ENCODE results near the gene FER.

Gene FER

GRCh38 chr5:108727651-108728565 lies 19.8 kb upstream of the FER start:
- TF ChIP-seq, protein P1, sequence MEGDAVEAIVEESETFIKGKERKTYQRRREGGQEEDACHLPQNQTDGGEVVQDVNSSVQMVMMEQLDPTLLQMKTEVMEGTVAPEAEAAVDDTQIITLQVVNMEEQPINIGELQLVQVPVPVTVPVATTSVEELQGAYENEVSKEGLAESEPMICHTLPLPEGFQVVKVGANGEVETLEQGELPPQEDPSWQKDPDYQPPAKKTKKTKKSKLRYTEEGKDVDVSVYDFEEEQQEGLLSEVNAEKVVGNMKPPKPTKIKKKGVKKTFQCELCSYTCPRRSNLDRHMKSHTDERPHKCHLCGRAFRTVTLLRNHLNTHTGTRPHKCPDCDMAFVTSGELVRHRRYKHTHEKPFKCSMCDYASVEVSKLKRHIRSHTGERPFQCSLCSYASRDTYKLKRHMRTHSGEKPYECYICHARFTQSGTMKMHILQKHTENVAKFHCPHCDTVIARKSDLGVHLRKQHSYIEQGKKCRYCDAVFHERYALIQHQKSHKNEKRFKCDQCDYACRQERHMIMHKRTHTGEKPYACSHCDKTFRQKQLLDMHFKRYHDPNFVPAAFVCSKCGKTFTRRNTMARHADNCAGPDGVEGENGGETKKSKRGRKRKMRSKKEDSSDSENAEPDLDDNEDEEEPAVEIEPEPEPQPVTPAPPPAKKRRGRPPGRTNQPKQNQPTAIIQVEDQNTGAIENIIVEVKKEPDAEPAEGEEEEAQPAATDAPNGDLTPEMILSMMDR (IDR thresholded peaks at IDR 0.05), result no peak
- Histone ChIP-seq H3K9me3 (no peaks in the 10 kb centered on the region), H3K4me1 (ENCODE audit: control insufficient read depth in 1 of 2, insufficient read depth in 1 of 2, low read depth in 1 of 2, low read length in 1 of 2) (peaks cover 21 to 25% of the 10 kb centered on the region in 2 experiments), H3K36me3 (no peaks in the 10 kb centered on the region), H3K4me3 (ENCODE audit: low read depth in 1 of 2, low read length in 1 of 2) (peak overlapping the region; percentile 66 to 74), H3K27ac (peak overlapping the region; percentile 77), H3K27me3 (no peaks in the 10 kb centered on the region)

DNA sequence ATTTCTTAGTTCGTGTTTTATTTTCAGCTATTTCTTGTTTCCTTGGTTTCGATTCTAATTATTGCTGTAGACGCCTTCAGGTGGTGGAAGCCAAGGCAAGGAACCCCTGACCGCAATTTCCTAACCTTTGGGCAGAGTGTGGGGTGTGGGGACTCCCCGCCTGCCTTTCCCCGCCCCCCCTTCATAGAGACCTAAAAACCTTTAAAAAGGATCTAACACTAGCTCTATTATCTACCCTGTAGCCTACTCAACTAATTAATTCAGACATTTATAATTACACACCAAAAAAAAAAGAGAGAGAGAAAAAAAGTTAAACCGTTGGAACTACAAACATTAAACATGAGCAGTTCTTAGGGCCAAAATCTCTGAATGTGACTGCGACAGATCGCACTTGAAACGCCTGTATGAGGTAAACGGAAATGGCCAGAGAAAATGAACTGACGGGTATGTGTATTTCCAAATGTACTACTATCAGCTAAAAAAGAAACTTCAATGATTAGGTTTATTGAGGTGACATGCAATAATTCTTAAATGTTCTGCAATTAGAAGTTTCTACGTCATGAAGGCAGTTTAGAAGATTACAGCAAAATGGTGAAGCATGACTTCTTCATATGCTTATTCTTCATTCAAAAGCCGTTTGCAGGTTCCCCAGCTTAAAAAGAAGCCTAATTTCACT lies 19.0 kb upstream of the FER start:
- Histone ChIP-seq H3K4me1 (ENCODE audit: control insufficient read depth in 1 of 2, insufficient read depth in 1 of 2, low read depth in 1 of 2, low read length in 1 of 2) (peaks cover 21 to 25% of the 10 kb centered on the region in 2 experiments), H3K4me3 (ENCODE audit: low read depth in 1 of 2, low read length in 1 of 2) (peak overlapping the region; percentile 66 to 74), H3K36me3 (no peaks in the 10 kb centered on the region), H3K27ac (peak overlapping the region; percentile 77), H3K9me3 (no peaks in the 10 kb centered on the region), H3K27me3 (no peaks in the 10 kb centered on the region)
- TF ChIP-seq, protein P1 (IDR thresholded peaks at IDR 0.05), result no peak

GRCh38 chr5:108729242-108729615 lies 18.5 kb upstream of the FER start:
- no peaks in the 10 kb centered on the region for H3K36me3 ChIP-seq
- TF ChIP-seq, protein P1 (IDR thresholded peaks at IDR 0.05), result no peak
- no peaks in the 10 kb centered on the region for H3K9me3 ChIP-seq
- H3K4me3 ChIP-seq (ENCODE audit: low read depth in 1 of 2, low read length in 1 of 2), result no peak overlapping the region
- H3K4me1 ChIP-seq (ENCODE audit: control insufficient read depth in 1 of 2, insufficient read depth in 1 of 2, low read depth in 1 of 2, low read length in 1 of 2), result peaks cover 21 to 25% of the 10 kb centered on the region in 2 experiments
- no peaks in the 10 kb centered on the region for H3K27me3 ChIP-seq
- H3K27ac ChIP-seq, result no peak overlapping the region

GRCh38 chr5:108730617-108731340 lies 16.9 kb upstream of the FER start:
- peaks cover 21 to 25% of the 10 kb centered on the region in 2 experiments for H3K4me1 ChIP-seq (ENCODE audit: control insufficient read depth in 1 of 2, insufficient read depth in 1 of 2, low read depth in 1 of 2, low read length in 1 of 2)
- no peaks in the 10 kb centered on the region for H3K9me3 ChIP-seq
- H3K4me3 ChIP-seq (ENCODE audit: low read depth in 1 of 2, low read length in 1 of 2), result no peak overlapping the region
- H3K36me3 ChIP-seq, result no peaks in the 10 kb centered on the region
- no peak overlapping the region for H3K27ac ChIP-seq
- TF ChIP-seq, protein P1 (IDR thresholded peaks at IDR 0.05), result no peak
- H3K27me3 ChIP-seq, result no peaks in the 10 kb centered on the region

GRCh38 chr5:108735790-108736189 lies 11.9 kb upstream of the FER start:
- Histone ChIP-seq H3K27me3 (no peaks in the 10 kb centered on the region), H3K9me3 (no peaks in the 10 kb centered on the region), H3K27ac (no peak overlapping the region), H3K36me3 (no peaks in the 10 kb centered on the region), H3K4me1 (ENCODE audit: control insufficient read depth in 1 of 2, insufficient read depth in 1 of 2, low read depth in 1 of 2, low read length in 1 of 2) (no peaks in the 10 kb centered on the region), H3K4me3 (ENCODE audit: low read depth in 1 of 2, low read length in 1 of 2) (no peak overlapping the region)
- TF ChIP-seq, protein P1 (IDR thresholded peaks at IDR 0.05), result no peak
